ENCODE results near the gene FTCD. TPM values are rescaled to one million over a fixed set of nuclear protein-coding genes. Genes with fewer than 3 reads are reported as not detected.

Gene FTCD
- total and polyA plus RNA-seq, 2 of the 8 experiments (the other 6 are each of a cell fraction or from before 2014, with no cell fraction given) = 3.3 to 4.9 TPM

GRCh38 chr21:46190491-46191131, 35.2 kb upstream of the FTCD start:
- H4K8ac ChIP-seq (ENCODE audit: extremely low read depth, insufficient read depth, low read length) = 0 out of 2 replicates have a peak overlapping the region, but pooled peaks have one; percentile 25
- no peaks in the 10 kb centered on the region for H3K79me2 ChIP-seq (ENCODE audit: control insufficient read depth in 1 of 2, insufficient read depth in 2 of 2, low read length in 2 of 2)
- no peak overlapping the region for H3K4me3 ChIP-seq (ENCODE audit: extremely low read depth in 1 of 4, insufficient read depth in 2 of 4, low read depth in 3 of 4, low read length in 4 of 4)
- DNase-seq (ENCODE audit: low read depth in 1 of 2, low spot score in 2 of 2) = no peak
- H3K14ac ChIP-seq (ENCODE audit: insufficient read length) = no peak overlapping the region
- no peak overlapping the region for H2BK12ac ChIP-seq (ENCODE audit: low read depth, low read length)
- no peak overlapping the region for H3K4ac ChIP-seq (replicated peaks; ENCODE audit: insufficient read length, low read depth, low read length)
- no peak overlapping the region for H2BK5ac ChIP-seq (ENCODE audit: low read depth, low read length)
- no peak overlapping the region for H3K18ac ChIP-seq (ENCODE audit: extremely low read depth, low read length)
- H3K27me3 ChIP-seq (replicated peaks in 1 of 4; ENCODE audit: control insufficient read depth in 3 of 4, extremely low read depth in 1 of 4, insufficient read depth in 3 of 4, low read length in 3 of 4) = no peaks in the 10 kb centered on the region
- H4K91ac ChIP-seq (replicated peaks; ENCODE audit: insufficient read length, low read length) = no peak overlapping the region
- no peak overlapping the region for H4K5ac ChIP-seq (ENCODE audit: insufficient read length, low read depth, low read length)
- WGBS, 2 experiments (ENCODE audit: extremely low coverage in 1 of 2, insufficient coverage in 1 of 2, insufficient read length in 1 of 2, insufficient replicate concordance in 2 of 2, low coverage in 1 of 2, low lambda C conversion rate in 2 of 2, missing lambda C conversion rate in 1 of 2) = 94% methylated on average over 14 of the region's 15 CpGs; no CpG with 5 or more reads in 1 of the 2 experiments
- no peak for FAIRE-seq
- H2AFZ ChIP-seq (ENCODE audit: low read length) = no peak overlapping the region
- H3K9me3 ChIP-seq (ENCODE audit: insufficient read depth in 2 of 2, low read depth in 1 of 2, low read length in 1 of 2) = no peaks in the 10 kb centered on the region
- H3K4me1 ChIP-seq (replicated peaks in 1 of 4; ENCODE audit: control insufficient read depth in 3 of 4, insufficient read depth in 4 of 4, low read length in 3 of 4) = peaks cover 0 to 9% (median 0%) of the 10 kb centered on the region in 4 experiments; a peak in 3 of 7 replicates
- TF ChIP-seq KDM5A (IDR thresholded peaks at IDR 0.05; ENCODE audit: low read length) = no peak
- peaks cover 6 to 26% (median 17%) of the 10 kb centered on the region in 4 experiments; a peak in 7 of 8 replicates for H3K36me3 ChIP-seq (ENCODE audit: control insufficient read depth in 2 of 4, insufficient read depth in 4 of 4, low read length in 3 of 4)
- no peak overlapping the region for H2BK20ac ChIP-seq (ENCODE audit: low read length)
- ChIA-PET CTCF (ENCODE audit: partially characterized antibody) (interaction anchor here (1.2 to 1.5 kb wide), 2 partner anchors 43 to 48 kb away, joined by 3 to 5 read pairs; no protein-coding TSS in a partner anchor), POLR2A (ENCODE audit: partially characterized antibody) (interaction anchor here (0.9 kb wide), 1 partner anchor 10 kb away, joined by 3 read pairs; no protein-coding TSS in a partner anchor)
- H2AK5ac ChIP-seq (ENCODE audit: low read depth, low read length) = no peak overlapping the region
- no peaks in the 10 kb centered on the region for H3K23me2 ChIP-seq (ENCODE audit: low read depth, low read length)
- H3K27ac ChIP-seq (ENCODE audit: low read depth, low read length) = no peak overlapping the region
- no peak overlapping the region for H2BK120ac ChIP-seq (replicated peaks; ENCODE audit: low read depth, low read length)
- H4K20me1 ChIP-seq (replicated peaks in 1 of 2; ENCODE audit: control insufficient read depth in 1 of 2, insufficient read depth in 2 of 2, low read length in 2 of 2) = peaks cover 2 to 14% of the 10 kb centered on the region in 2 experiments
- no peak overlapping the region for H3K9ac ChIP-seq (replicated peaks in 1 of 4; ENCODE audit: extremely low read depth in 1 of 4, low read depth in 3 of 4, low read length in 3 of 4)
- no peak overlapping the region for H3K23ac ChIP-seq (ENCODE audit: insufficient read length)
- no peaks in the 10 kb centered on the region; the same call in 1 of the 2 replicates for H3K79me1 ChIP-seq (ENCODE audit: low read depth, low read length)
- H3K4me2 ChIP-seq (ENCODE audit: insufficient read depth in 1 of 2, low read depth in 2 of 2, low read length in 2 of 2) = no peak overlapping the region
- no peak overlapping the region for H2BK15ac ChIP-seq (ENCODE audit: low read length)
- no peak overlapping the region for H3K56ac ChIP-seq (replicated peaks; ENCODE audit: insufficient read length, low read depth, low read length)

All from H1 (cell line).